HEK293 (cell line): ENCODE results near the gene RBM4B.

Experiments used
- ZFP3 ChIP-seq: fragments of 450-650 bp; formaldehyde crosslinking; IDR thresholded peaks from 2 replicates; pipeline ENCODE4 v1.5.1; 2016; ENCODE audit warnings: low read depth, missing biosample characterization, missing genetic modification characterization
- ZNF140 ChIP-seq: fragments of 450-650 bp; formaldehyde crosslinking; IDR thresholded peaks from 2 replicates; pipeline ENCODE4 v1.5.1; 2016; ENCODE audit warnings: missing biosample characterization, missing genetic modification characterization
- ZNF16 ChIP-seq: fragments of 450-650 bp; formaldehyde crosslinking; IDR thresholded peaks from 2 replicates; pipeline ENCODE4 v1.5.1; 2016; ENCODE audit warnings: low read depth, missing biosample characterization, missing genetic modification characterization
- ZNF214 ChIP-seq: fragments of 450-650 bp; formaldehyde crosslinking; IDR thresholded peaks from 2 replicates; pipeline ENCODE4 v1.5.1; 2017; ENCODE audit warnings: missing biosample characterization, mild to moderate bottlenecking, missing genetic modification characterization, borderline replicate concordance
- TF ChIP-seq, protein P1 (sequence below): fragments of 450-650 bp; formaldehyde crosslinking; IDR thresholded peaks from 2 replicates; pipeline ENCODE4 v1.5.1; 2016; ENCODE audit warnings: missing biosample characterization, missing genetic modification characterization
- TF ChIP-seq, protein P2 (sequence below): fragments of 450-650 bp; formaldehyde crosslinking; IDR thresholded peaks from 2 replicates; pipeline ENCODE4 v1.5.1; 2016; ENCODE audit warnings: missing biosample characterization, missing genetic modification characterization
- TF ChIP-seq, protein P3 (sequence below): fragments of 450-650 bp; formaldehyde crosslinking; IDR thresholded peaks from 2 replicates; pipeline ENCODE4 v1.5.1; 2017; ENCODE audit warnings: missing biosample characterization, missing genetic modification characterization

DNA sequence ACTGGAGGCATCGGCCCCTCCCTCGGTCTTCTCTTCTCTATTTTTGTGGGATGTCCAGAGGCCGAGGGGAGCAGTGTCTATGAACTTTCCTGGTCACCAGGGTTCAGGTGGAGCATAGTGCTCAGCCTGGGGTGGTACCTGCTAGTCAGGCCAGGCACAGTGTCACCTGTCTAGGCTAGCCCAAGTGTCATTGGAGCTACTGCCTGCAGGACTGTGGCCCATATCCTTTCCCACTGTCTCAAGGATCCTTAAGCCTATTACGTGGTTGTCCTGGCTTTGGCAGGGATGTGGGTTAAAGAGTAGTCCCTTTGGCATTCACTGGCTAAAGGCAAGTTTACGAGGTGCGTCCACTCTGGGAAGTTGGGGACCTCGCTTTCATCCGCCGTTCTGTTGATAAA, 51.9 kb downstream of the RBM4B start:
- no peak for TF ChIP-seq ZNF214 (tag by site-specific recombination)
- TF ChIP-seq ZFP3 (tag by site-specific recombination), result no peak
- TF ChIP-seq, protein P1, sequence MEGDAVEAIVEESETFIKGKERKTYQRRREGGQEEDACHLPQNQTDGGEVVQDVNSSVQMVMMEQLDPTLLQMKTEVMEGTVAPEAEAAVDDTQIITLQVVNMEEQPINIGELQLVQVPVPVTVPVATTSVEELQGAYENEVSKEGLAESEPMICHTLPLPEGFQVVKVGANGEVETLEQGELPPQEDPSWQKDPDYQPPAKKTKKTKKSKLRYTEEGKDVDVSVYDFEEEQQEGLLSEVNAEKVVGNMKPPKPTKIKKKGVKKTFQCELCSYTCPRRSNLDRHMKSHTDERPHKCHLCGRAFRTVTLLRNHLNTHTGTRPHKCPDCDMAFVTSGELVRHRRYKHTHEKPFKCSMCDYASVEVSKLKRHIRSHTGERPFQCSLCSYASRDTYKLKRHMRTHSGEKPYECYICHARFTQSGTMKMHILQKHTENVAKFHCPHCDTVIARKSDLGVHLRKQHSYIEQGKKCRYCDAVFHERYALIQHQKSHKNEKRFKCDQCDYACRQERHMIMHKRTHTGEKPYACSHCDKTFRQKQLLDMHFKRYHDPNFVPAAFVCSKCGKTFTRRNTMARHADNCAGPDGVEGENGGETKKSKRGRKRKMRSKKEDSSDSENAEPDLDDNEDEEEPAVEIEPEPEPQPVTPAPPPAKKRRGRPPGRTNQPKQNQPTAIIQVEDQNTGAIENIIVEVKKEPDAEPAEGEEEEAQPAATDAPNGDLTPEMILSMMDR (tag by site-specific recombination), result no peak
- TF ChIP-seq ZNF140 (tag by site-specific recombination), result no peak
- TF ChIP-seq, protein P2, sequence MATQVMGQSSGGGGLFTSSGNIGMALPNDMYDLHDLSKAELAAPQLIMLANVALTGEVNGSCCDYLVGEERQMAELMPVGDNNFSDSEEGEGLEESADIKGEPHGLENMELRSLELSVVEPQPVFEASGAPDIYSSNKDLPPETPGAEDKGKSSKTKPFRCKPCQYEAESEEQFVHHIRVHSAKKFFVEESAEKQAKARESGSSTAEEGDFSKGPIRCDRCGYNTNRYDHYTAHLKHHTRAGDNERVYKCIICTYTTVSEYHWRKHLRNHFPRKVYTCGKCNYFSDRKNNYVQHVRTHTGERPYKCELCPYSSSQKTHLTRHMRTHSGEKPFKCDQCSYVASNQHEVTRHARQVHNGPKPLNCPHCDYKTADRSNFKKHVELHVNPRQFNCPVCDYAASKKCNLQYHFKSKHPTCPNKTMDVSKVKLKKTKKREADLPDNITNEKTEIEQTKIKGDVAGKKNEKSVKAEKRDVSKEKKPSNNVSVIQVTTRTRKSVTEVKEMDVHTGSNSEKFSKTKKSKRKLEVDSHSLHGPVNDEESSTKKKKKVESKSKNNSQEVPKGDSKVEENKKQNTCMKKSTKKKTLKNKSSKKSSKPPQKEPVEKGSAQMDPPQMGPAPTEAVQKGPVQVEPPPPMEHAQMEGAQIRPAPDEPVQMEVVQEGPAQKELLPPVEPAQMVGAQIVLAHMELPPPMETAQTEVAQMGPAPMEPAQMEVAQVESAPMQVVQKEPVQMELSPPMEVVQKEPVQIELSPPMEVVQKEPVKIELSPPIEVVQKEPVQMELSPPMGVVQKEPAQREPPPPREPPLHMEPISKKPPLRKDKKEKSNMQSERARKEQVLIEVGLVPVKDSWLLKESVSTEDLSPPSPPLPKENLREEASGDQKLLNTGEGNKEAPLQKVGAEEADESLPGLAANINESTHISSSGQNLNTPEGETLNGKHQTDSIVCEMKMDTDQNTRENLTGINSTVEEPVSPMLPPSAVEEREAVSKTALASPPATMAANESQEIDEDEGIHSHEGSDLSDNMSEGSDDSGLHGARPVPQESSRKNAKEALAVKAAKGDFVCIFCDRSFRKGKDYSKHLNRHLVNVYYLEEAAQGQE (tag by site-specific recombination), result no peak
- TF ChIP-seq, protein P3, sequence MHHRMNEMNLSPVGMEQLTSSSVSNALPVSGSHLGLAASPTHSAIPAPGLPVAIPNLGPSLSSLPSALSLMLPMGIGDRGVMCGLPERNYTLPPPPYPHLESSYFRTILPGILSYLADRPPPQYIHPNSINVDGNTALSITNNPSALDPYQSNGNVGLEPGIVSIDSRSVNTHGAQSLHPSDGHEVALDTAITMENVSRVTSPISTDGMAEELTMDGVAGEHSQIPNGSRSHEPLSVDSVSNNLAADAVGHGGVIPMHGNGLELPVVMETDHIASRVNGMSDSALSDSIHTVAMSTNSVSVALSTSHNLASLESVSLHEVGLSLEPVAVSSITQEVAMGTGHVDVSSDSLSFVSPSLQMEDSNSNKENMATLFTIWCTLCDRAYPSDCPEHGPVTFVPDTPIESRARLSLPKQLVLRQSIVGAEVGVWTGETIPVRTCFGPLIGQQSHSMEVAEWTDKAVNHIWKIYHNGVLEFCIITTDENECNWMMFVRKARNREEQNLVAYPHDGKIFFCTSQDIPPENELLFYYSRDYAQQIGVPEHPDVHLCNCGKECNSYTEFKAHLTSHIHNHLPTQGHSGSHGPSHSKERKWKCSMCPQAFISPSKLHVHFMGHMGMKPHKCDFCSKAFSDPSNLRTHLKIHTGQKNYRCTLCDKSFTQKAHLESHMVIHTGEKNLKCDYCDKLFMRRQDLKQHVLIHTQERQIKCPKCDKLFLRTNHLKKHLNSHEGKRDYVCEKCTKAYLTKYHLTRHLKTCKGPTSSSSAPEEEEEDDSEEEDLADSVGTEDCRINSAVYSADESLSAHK (tag by site-specific recombination), result no peak
- no peak for TF ChIP-seq ZNF16
